NCI-H1694 (cell line): ENCODE results near the gene PLAC1.

ENCODE experiments used
- DNase-seq: peaks from one replicate; lab custom pipeline; 2025; lab: John Stamatoyannopoulos, UW

PLAC1 gene

DNA sequence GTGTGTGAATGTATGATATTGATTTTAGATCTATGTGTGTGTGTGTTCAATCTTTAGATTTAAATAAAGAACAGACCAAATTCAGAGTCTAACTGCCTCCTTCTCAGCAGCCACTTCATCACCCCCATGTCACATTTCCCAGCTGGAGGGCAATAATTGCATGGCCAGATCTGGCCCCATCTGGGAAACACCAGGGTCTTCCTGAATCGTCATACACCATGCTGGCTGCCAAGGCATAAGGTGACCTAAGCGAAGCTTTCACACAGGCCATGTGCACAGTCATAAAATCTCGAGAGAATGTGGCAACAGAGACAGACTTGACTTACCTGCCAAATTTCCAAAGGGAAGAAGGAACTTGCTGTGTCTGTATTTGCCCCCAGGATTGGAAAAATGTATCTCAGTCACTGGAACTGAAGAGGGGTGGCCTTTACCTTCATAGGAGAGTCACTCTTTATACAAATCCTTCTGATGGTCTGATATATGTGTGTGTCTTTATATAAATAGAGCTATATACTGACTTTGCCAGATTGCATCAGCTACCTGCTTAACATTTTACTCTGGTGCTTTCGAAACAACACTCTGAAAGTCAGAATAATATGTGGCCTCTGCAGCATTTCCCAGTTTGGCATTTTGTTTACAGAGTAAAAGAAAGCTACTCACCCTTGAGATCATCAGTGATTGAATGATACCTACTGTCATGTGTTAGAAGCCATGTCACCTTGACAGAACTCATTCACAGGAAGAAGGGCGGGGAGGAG, at the start of gene PLAC1:
TSS of gene PLAC1 (minus strand) at position 470 of the 758 bp plus-strand sequence. CDS start 91,789 bp downstream, outside the sequence.
- DNase-seq, result peak; percentile 18

DNA sequence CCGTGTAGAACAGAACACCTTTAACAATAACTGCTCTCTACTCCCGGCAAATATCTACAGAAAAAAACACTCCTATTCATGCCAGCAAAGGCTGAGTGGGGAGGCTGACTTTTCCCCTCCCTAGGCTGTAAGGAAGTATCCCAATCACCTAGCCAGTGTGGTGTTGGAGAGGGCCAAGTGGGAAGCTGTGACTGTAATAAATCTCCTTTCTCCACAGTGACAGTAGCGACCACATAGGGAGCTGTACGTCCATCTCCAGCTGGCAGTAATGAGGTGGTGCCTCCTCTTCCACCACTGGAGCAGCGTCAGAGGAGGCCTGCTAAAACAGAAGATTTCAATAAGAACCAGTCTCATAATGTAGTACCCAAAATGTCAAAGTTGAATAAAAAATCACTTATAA, 47.9 kb upstream of the PLAC1 start:
- DNase-seq, result no peak

GRCh38 chrX:134695999-134696398, 37.7 kb upstream of the PLAC1 start:
- no peak for DNase-seq

DNA sequence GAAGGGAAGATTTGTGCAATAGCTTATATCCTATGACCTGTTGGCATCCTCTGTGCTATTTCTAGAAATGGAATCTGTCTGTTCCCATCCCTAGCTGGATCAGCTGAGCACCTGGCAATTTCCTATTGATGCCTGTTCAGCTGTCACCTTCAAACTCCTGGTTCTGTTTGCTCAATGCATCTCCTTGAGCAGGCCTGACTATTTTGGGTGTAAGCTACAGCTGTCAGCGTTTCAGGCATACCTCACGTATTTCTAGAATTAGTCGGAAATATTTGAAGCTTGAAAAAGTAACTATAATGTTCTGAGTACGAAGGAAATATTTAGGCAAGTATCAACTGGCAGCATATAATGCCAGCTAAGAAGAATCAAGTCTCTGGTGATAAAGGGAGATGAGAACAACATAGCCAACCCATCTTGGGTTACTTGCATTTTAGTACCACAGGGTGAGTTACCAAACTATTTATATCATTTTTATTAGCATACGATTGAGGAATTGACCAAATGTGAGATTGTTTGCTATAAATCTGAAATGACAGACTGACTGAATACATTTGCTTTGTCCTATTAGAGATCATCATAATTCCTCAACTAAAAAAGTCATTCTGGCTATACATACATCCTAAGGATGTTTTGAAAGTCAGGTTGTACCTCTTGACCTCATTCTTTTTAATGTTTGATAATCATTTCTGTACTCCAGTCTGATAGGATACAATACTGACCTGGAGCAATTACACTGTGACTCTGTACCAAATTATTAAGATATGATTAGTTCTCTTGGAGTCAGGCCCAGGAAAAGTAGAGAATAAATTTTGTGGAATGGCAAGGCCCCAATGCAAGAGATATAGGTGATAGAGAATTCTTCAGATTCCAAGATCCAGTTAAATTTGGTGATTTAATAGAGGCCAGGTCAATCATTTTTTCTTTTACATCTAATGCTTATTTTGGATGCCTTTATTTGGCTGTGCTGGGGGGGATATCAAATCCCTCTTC, 36.4 kb upstream of the PLAC1 start:
- no peak for DNase-seq

DNA sequence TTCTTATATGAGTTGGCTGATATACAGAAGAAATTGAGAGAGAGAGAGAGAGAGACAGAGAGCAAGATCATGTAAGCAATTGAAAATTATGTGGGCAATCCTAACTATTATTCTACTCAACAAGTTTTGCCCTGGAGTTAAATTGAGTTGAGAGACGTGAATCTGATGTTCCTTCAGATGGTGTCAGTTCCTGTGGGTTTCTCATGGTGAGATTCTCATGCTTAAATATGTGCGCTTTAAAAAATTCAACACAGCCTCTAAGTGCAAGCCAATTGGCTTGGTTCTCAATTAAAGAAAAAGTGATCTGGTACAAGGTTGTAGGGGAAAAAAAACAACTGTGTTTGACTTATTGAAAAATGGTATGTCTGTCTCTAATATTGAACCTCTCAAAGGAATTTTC, 35.4 kb upstream of the PLAC1 start:
- no peak for DNase-seq

GRCh38 chrX:134692990-134693389, 34.7 kb upstream of the PLAC1 start:
- DNase-seq, result no peak

- no peak for DNase-seq
Observed at GRCh38 chrX:134692233-134692632, 34.0 kb upstream of the PLAC1 start.

GRCh38 chrX:134691453-134691852, 33.2 kb upstream of the PLAC1 start:
- no peak for DNase-seq

DNA sequence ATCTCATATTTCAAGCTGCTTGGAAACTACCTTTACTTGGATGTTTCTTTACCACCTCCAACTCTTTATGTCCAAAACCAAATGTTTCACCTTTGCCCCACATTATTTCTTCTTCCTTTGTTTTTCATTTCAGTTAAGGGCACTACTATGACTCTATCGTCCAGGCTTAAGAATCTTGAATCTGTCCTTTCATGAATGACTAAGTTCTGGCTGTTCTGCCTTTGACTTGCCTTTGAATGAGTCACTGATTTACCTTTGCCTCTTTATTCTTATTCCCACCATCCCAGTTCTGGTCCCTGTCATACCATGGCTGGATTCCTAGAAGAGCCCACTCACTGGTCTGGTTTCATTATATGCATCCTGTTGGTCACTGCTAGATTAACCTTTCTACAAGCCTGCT, 30.6 kb upstream of the PLAC1 start:
- no peak for DNase-seq

DNA sequence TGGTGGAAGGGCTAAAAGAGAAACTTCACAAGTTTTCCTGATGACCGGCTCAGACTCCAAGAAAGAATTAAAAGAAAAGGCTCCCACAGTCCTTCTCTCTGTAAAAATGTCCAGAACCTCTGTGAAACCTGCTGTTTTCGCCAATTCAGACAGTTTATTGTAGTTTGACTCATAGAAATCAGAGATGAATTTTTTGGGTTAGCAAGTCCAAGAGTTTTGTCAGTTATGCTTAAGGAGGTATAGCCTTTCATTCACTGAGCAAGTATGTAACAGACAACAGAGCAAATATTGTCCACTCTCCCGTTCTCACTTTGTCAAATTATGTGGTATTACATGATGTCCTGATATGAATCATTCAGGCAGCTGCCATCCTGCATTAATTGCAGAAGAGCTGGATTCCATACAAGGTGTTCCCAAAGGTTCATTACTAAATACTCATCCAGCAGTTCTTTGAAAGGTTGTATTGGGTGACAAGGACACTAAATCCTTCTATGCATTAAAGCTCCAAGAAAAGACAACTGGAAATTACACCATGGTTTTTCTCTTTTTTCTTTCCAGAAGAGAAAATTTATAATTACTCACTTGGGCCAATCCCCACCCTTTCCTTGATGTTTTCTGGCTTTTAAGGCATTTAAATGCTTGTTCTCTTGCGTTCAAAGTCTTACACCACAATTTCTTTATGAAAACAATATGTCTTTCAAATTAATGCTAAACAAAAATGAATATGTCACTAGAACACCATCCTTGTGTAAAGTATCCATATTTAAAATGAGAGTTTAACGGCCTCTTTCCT, 30.0 kb upstream of the PLAC1 start:
- no peak for DNase-seq

- no peak for DNase-seq
Observed at GRCh38 chrX:134685668-134686067, 27.4 kb upstream of the PLAC1 start.

- DNase-seq, result peak; percentile 30
Observed at GRCh38 chrX:134684956-134685355, 26.7 kb upstream of the PLAC1 start.

GRCh38 chrX:134683351-134684005, 25.2 kb upstream of the PLAC1 start:
- peak; percentile 77 for DNase-seq

- no peak for DNase-seq
Observed at GRCh38 chrX:134682081-134682480, 23.8 kb upstream of the PLAC1 start.

- no peak for DNase-seq
Observed at GRCh38 chrX:134679644-134680043, 21.4 kb upstream of the PLAC1 start.

- DNase-seq, result no peak
Observed at GRCh38 chrX:134679221-134679620, 20.9 kb upstream of the PLAC1 start.

DNA sequence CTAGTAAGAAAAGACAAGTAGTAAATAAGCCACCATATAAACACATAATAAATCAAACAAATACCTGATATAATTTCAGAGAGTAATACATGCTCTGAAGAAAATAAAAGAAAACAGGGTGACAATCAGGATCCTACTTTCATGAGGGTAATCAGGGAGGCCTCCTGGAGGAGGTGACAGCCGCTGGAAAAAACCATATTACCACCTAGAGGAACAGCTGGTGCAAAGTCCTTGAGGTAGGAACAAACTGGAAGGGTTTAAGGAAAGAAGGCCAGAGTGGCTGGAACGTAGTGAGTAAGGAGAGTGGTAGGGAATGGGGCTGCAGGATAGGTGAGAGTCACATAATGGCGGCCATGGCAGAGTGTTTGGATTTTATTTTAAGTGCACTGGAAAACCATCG, 19.1 kb upstream of the PLAC1 start:
- DNase-seq, result no peak

GRCh38 chrX:134676436-134676835, 18.2 kb upstream of the PLAC1 start:
- no peak for DNase-seq

DNA sequence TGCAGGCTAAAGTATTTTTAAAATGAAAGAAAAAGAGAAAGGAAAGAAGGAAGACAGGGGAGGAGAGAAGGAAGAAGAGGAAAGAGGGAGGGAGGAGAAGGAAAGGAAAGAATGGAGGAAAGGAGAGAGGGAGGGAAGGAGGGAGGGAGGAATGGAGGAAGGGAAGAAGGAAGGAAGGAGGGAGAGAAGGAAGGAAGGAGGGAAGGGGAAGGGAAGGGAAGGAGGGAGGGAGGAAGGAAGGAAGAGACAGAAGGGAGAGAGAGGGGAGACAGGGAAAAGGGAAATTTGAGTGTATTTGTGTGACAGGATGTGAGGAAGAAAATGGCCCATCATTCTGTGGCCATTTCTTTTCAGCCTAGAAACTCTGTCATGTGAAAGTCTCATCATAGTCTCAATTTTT, 14.9 kb upstream of the PLAC1 start:
- no peak for DNase-seq

- DNase-seq, result no peak
Observed at GRCh38 chrX:134672101-134672500, 13.8 kb upstream of the PLAC1 start.

- no peak for DNase-seq
Observed at GRCh38 chrX:134671294-134671693, 13.0 kb upstream of the PLAC1 start.
